ENCODE measurements around the gene MRTO4. TPM values are rescaled to one million over a fixed set of nuclear protein-coding genes. Genes with fewer than 3 reads are reported as not detected.

The MRTO4 gene
- total and polyA plus RNA-seq, 2 of the 13 experiments (the other 11 are each of a cell fraction or from before 2014, with no cell fraction given), result 28.1 to 59.2 TPM

- H3K9ac ChIP-seq (ENCODE audit: insufficient read depth, low read depth, low read length), result no peak overlapping the region
- intact Hi-C loops (cut with micrococcal nuclease; ENCODE audit: unreplicated experiment) (no loop called here), in situ Hi-C loops (cut with HindIII; ENCODE audit: extremely low pct_ligation_motif_present, low pct_unique_long_range_greater_than_20kb) (no loop called here)
- peak; percentile 22 for ATAC-seq
- no peak overlapping the region for H3K4me3 ChIP-seq (replicated peaks in 1 of 3; ENCODE audit: insufficient read depth in 1 of 3, low read depth in 2 of 3, low read length in 3 of 3)
- TF ChIP-seq POLR2AphosphoS5 (IDR thresholded peaks at IDR 0.05; ENCODE audit: low read depth, low read length) (0 out of 2 replicates have a peak, but pooled peaks have one; percentile 23), SNAI1 (CRISPR knock-in tag; IDR thresholded peaks at IDR 0.05; ENCODE audit: borderline replicate concordance) (no peak), CREB3 (CRISPR knock-in tag; IDR thresholded peaks at IDR 0.05) (no peak), REXO4 (CRISPR knock-in tag; IDR thresholded peaks at IDR 0.05; ENCODE audit: borderline replicate concordance) (no peak), POLR2A (IDR thresholded peaks at IDR 0.05; ENCODE audit: insufficient read depth in 1 of 2, low read depth in 2 of 2, low read length in 2 of 2) (peak in 1 of 2 experiments; percentile 40; a peak in 1 of 4 replicates), RBM22 (optimal IDR thresholded peaks at IDR 0.05; ENCODE audit: low read length) (peak; percentile 78), BATF2 (CRISPR knock-in tag; IDR thresholded peaks at IDR 0.05) (no peak), MTERF4 (CRISPR knock-in tag; IDR thresholded peaks at IDR 0.05) (no peak), SP140L (CRISPR knock-in tag; IDR thresholded peaks at IDR 0.05; ENCODE audit: borderline replicate concordance) (no peak)
- WGBS (ENCODE audit: low lambda C conversion rate), result 94% methylated on average over 3 of the region's 5 CpGs
- peaks cover 17 to 34% of the 10 kb centered on the region in 2 experiments for H3K36me3 ChIP-seq (replicated peaks in 1 of 2; ENCODE audit: control insufficient read depth in 1 of 2, insufficient read depth in 2 of 2, low read length in 2 of 2)
- H3K27me3 ChIP-seq (ENCODE audit: control insufficient read depth in 1 of 2, insufficient read depth in 2 of 2, low read length in 2 of 2), result no peaks in the 10 kb centered on the region; a peak in 1 of 5 replicates
- H2AFZ ChIP-seq (ENCODE audit: low read length), result no peak overlapping the region
- H3K4me2 ChIP-seq (ENCODE audit: low read depth, low read length), result no peak overlapping the region
- BruUV-seq (replicated peaks), result no TSS peak
- no peaks in the 10 kb centered on the region for H4K20me1 ChIP-seq (ENCODE audit: insufficient read depth, low read length)
- no peak for FAIRE-seq
- H3K27ac ChIP-seq (ENCODE audit: extremely low read length, insufficient read depth, low read length), result no peak overlapping the region
- DNase-seq (ENCODE audit: low spot score), result no peak
- POLR2A ChIA-PET, result interaction anchor here (1.1 to 3.7 kb wide), 2 partner anchors 10 to 49 kb away, joined by 3 to 14 read pairs; partner anchors contain the start of genes EMC1 and MRTO4
- no peaks in the 10 kb centered on the region for H3K79me2 ChIP-seq (ENCODE audit: insufficient read depth, low read length)
- H3K4me1 ChIP-seq (ENCODE audit: insufficient read depth, low read length), result peaks cover 11% of the 10 kb centered on the region; the same call in 1 of the 2 replicates
- no peaks in the 10 kb centered on the region for H3K9me3 ChIP-seq (ENCODE audit: low read length)
- CTCF ChIA-PET (ENCODE audit: low intra/inter-chr PET ratio, low total read pairs), result no interaction called here
Observed at GRCh38 chr1:19262047-19262446, 10.4 kb downstream of the MRTO4 start.
